Stimulated activated CD4-positive, alpha-beta T cell treated with anti-CD3 and anti-CD28 coated beads, TNF-alpha, amount 100 ng/mL, for 4 hours (primary cell): Measurements from ENCODE around the gene FGGY.
"Not testable (repeated sequence)": the region's sequence is repeated elsewhere in the genome, so short reads cannot be mapped to it uniquely, and the experiment has no call there.

Source experiments
- DNase-seq, 3 experiments: peaks; one replicate each; pipeline ENCODE4 v3.0.0-alpha.2; 2020; ENCODE audit warnings: low read depth in 3 of 3

Gene FGGY

DNA sequence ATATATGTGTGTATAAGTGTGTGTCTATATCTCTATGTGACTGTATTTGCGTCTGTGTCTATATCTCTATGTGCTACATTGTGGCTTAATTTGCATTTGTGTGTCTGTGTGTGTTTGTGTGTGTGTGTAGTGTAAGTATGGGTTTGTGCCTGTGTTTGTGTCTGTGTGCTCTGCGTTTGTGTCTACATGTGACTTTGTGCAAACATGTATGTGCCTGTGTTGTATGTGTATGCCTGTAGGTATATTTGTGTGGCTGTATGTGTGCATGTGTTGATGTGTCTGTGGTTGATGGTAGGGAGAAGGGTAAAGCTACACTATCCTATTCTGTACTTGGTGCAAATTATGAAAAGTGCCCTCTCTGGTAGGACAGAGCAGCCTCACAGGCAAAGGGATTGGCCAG lies 7.3 kb upstream of the FGGY start:
- DNase-seq, result no peak

DNA sequence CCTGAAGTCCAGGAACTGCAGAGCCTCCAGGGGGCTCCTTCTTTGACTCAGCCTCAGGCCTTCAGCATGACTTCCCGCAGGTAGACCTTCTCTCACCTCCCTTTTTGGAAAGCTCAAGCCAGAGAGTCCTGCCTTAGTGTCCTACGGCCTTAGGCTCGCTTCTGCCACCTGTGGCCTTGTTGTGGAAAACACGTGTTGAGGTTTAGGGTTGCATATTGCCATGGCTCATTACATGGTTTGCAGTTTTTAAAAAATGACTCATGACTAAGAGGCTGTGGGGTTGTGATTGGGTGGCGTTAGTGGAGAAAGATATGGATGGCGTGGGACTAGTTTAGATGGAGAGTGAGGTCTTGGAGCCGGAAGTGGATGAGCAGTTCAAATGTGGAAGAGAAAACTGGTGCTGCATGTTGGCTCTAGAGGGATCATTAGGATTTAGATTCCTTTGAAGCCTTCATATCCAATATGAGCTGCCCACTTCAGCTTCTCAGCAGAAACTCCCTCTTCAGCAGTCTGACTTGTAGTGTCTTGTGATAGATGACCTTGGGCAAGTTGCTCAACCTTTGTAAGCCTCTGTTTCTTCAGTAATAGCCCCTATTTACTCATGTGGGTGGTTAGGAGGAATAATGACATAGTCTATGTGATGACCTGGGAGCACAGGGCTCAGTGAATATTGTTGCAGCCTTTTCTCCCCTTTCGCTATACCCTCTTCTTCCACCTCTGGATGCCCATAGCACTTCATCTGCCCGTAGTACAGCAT lies 6.5 kb upstream of the FGGY start:
- no peak for DNase-seq

DNA sequence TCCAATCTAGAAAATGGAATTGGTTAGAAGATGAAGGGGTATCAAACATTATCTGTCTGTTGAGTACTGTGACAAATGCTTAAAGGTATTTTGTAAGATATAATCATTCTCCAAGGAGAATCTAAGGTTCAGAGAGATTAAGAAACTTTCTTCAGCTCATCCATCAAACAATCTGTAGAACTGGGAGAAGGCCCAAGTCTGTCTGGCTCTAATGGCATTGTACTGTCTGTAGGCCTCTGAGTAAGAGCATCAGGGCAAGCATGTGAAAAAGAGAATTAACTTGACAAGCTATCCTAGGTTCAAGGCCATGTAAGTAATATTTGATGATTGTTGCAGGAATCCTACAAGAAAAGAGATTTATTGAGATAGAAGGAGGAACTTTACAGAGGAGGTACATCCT lies 5.3 kb upstream of the FGGY start:
- DNase-seq, result no peak

DNA sequence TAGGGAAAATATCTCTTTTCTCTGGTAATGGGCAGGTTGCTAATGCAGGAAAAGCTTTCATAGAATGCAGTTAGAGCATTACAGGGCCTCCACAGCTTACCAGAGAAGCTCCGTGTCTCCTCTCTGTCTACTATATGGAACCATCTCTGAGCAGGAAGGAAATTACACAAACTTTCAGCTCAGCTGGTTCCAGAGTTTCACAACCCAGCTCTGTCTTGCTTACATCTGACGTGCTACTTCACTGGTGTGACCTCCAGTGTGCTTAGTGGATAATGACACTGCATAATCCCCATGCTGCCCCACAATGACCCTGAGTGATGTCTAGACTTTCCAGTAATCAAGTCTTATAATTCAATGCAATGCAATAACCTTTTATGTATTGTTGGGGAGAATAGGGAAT lies 4.3 kb upstream of the FGGY start:
- no peak for DNase-seq

GRCh38 chr1:59293206-59293605 lies 3.7 kb upstream of the FGGY start:
- DNase-seq, result no peak

GRCh38 chr1:59293849-59294248 lies 3.0 kb upstream of the FGGY start:
- DNase-seq, result no peak

DNA sequence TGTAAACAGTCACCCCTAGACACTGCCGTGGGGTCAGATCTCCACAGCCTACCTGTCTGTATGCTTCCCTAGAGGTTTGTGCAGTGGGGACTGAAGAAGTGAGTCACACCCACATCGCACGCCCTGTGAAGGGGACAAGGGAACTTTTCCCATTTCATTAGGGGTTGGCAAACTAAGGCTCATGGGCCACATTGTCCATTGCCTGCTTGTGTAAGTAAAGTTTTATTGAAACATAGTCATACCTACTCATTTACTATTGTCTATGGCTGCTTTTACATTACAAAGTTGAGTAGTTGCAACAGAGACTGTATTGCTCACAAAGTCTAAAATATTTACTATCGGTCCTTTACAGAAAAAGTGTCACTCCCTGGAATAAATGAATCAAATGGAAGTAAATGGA lies 2.5 kb upstream of the FGGY start:
- no peak for DNase-seq

GRCh38 chr1:59295618-59296017 lies 1.3 kb upstream of the FGGY start:
- DNase-seq, result no peak

DNA sequence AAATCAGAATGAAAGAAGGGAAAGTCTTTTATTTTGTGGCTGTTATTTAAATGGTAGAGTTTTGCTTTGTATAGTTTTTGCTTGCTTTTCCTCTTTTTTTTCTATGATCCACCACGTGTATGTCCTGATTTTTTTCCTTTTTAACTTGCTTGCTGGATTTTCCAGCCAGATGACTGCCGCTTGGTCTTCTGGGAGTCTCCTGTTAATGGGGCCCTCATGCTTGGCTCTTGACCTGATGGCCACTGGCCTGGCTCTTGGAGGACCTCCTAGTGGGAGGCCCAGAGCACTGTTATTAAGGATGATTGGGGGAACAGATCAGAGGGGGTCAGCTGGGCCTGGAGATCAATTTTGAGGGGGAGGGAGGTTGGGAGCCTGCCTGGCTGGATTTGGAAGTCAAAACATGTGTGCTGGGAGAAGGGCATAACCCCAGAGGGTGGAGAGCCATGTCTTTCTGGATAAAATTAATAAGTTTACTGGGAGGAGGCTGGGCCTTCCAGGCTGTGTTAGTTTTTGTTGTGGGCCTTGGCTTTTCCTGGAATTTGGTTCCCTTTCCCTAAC lies 1.2 kb downstream of the FGGY start:
- no peak for DNase-seq

DNA sequence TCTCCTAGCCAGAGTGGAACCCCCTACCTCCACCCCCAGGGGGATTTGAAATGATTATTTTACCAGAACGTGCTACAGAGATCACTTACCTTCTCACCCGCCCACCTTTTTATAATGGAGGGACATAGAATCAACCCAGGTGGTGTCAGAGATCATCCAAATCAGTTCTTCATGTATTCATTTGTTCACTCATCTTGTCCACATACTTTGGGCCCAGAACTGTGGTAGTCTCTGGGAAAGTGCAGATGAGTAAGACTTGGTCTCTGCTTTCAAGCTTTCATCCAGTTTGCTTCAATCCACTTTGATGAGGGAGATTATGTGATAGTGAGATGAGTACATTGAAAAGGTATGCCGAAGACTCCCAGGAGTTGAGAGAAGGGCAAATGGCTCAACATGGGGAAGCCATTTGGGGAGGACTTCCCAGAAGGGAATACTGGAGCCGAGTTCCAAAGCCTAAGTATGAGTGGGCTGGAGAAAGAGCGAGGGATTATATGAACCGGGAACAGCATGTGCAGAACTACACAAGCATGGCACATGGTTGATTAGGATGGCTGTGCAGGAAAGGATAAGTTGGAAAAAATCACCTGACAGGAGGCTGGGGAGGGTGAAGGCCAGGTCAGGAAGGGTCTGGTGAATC lies 1.9 kb downstream of the FGGY start:
- no peak for DNase-seq

- not testable (repeated sequence) for DNase-seq
Observed at GRCh38 chr1:59299670-59300069, 2.8 kb downstream of the FGGY start.

DNA sequence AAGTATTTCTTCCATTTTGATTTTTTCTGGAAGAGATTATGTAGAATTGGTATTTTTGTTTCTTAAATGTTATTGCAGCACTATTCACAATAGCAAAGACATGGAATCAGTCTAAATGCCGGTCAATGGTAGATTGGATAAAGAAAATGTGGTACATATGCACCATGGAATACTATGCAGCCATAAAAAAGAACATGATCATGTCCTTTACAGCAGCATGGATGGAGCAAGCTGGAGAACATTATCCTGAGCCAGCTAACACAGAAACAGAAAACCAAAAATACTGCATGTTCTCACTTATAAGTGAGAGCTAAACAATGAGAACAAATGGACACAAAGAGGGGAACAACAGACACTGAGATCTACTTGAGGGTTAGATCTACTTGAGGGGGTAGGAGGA lies 5.4 kb downstream of the FGGY start:
- no peak for DNase-seq

GRCh38 chr1:59302871-59303270 lies 6.0 kb downstream of the FGGY start:
- DNase-seq, result no peak

DNA sequence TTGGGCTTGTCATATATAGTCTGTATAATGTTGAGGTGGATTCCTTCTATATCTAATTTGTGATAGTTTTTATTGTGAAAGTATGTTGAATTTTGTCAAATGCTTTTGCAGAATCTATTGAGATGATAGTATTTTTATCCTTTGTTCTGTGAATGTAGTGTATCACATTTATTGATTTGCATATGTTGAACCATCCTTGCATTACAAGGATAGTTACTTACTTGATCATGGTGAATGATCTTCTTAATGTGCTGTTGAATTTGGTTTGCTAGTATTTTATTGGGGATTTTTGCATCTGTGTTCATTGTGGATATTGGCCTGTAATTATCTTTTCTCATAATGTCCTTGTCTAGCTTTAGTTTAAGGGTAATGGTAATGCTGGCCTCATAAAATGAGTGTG lies 8.3 kb downstream of the FGGY start:
- no peak for DNase-seq

DNA sequence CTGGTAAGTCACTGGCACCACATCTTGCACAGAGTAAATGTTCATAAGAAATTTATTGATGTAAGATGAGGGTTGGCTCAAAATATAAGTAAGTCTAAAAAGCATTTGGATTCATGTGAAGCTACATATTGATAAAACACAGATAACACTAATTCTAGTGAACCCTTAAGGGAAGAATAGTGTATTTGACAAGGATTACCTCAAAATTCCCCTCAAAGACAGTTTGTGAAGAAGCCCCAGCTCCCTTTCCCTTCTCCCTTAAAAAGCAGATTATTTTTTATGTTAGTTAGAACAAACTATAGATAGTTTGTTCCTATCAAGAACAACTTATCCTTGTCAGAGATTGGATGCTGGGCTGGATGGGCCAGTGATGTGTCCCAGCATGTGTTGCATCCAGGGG lies 10.7 kb downstream of the FGGY start:
- no peak for DNase-seq

GRCh38 chr1:59308839-59309238 lies 11.9 kb downstream of the FGGY start:
- DNase-seq, result no peak

GRCh38 chr1:59309392-59309791 lies 12.5 kb downstream of the FGGY start:
- DNase-seq, result no peak

GRCh38 chr1:59309795-59310548 lies 13.1 kb downstream of the FGGY start:
- DNase-seq, result no peak

DNA sequence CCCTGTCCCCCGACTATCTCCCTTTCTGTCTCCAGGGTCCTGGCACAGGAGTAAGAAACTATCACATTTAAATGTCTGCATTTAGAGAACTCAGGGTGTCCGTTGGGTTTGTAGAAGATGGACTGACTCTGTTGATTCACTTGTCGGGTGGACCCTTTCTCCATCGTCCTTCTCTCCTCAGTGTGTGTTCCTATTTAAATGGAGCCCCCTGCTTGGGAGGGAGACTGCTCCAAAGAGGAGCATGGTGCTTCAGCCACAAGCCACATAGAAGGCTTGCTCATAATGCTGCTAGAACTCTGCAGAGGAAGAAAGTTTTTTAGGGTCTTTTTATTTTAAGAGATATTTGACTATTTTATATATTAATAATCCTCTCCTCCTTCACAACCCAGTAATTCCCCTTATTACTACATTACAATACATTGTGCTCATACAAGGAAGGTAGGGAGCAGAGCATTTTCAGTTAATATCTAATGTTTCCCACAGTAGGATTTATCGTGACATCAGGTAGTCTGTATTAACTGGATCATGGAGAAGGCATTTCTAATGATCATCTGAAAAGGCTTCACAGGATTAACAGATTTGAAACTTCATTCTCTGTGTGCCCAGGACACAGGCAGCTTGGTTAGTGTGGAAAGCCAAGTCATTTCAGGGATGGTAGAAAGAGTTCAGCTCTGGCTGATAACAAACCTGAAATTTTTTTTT lies 13.8 kb downstream of the FGGY start:
- DNase-seq, result no peak

- no peak for DNase-seq
Observed at GRCh38 chr1:59314776-59315528, 18.1 kb downstream of the FGGY start.
